Hypothalamus (tissue), 51 donors: ENCODE results near the gene LIMS3.
"Not testable (repeated sequence)": the region's sequence is repeated elsewhere in the genome, so short reads cannot be mapped to it uniquely, and the experiment has no call there.

ENCODE experiments used
- DNase-seq, 51 donors: peaks; one replicate each; lab custom pipeline; 2025; lab: John Stamatoyannopoulos, UW

Gene LIMS3

GRCh38 chr2:109921543-109922384 is 23.3 kb downstream of the LIMS3 start:
- DNase-seq = not testable (repeated sequence)

- not testable (repeated sequence) for DNase-seq
These were observed 26.0 kb downstream of the LIMS3 start for GRCh38 chr2:109924481-109924880.

GRCh38 chr2:109927803-109928202 is 29.3 kb downstream of the LIMS3 start:
- not testable (repeated sequence) for DNase-seq

- not testable (repeated sequence) for DNase-seq
These were observed 30.7 kb downstream of the LIMS3 start for GRCh38 chr2:109929222-109929621.

- not testable (repeated sequence) for DNase-seq
These were observed 38.0 kb downstream of the LIMS3 start for GRCh38 chr2:109936534-109936933.

- DNase-seq = not testable (repeated sequence)
These were observed 46.9 kb downstream of the LIMS3 start for GRCh38 chr2:109945362-109945761.

- not testable (repeated sequence) for DNase-seq
These were observed 48.9 kb downstream of the LIMS3 start for GRCh38 chr2:109947262-109947958.

GRCh38 chr2:109947959-109948520 is 49.6 kb downstream of the LIMS3 start:
- not testable (repeated sequence) for DNase-seq

- DNase-seq = not testable (repeated sequence)
These were observed 51.8 kb downstream of the LIMS3 start for GRCh38 chr2:109950146-109950843.

- not testable (repeated sequence) for DNase-seq
These were observed 65.5 kb downstream of the LIMS3 start for GRCh38 chr2:109963942-109964341.

GRCh38 chr2:109965482-109965881 is 67.0 kb downstream of the LIMS3 start:
- not testable (repeated sequence) for DNase-seq

- not testable (repeated sequence) for DNase-seq
These were observed 67.7 kb downstream of the LIMS3 start for GRCh38 chr2:109966107-109966736.

GRCh38 chr2:109966858-109967257 is 68.4 kb downstream of the LIMS3 start:
- not testable (repeated sequence) for DNase-seq

- DNase-seq = not testable (repeated sequence)
These were observed 71.4 kb downstream of the LIMS3 start for GRCh38 chr2:109969864-109970263.

- not testable (repeated sequence) for DNase-seq
These were observed 73.2 kb downstream of the LIMS3 start for GRCh38 chr2:109971710-109972109.
